ENCODE data around the gene ADD3.

GRCh38 chr10:109982812-109983211, 25.0 kb upstream of the ADD3 start:
- TF ChIP-seq CTCF (IDR thresholded peaks at IDR 0.05; ENCODE audit: extremely low read depth in 1 of 2, insufficient read depth in 1 of 2, low read depth in 1 of 2, low read length in 2 of 2) (no peak), POLR2AphosphoS5 (IDR thresholded peaks at IDR 0.05; ENCODE audit: insufficient read depth, low read depth, low read length) (no peak), POLR2A (IDR thresholded peaks at IDR 0.05; ENCODE audit: low read depth, low read length) (no peak), GATA2 (IDR thresholded peaks at IDR 0.05; ENCODE audit: insufficient read depth, insufficient read length, low read depth, low read length) (no peak), JUN (IDR thresholded peaks at IDR 0.05; ENCODE audit: borderline replicate concordance, insufficient read depth, insufficient read length, low read depth) (no peak), FOS (IDR thresholded peaks at IDR 0.05; ENCODE audit: borderline replicate concordance, insufficient read depth, low read length) (no peak)
